ENCODE data around the gene SIT1.
"Not testable (repeated sequence)": the region's sequence is repeated elsewhere in the genome, so short reads cannot be mapped to it uniquely, and the experiment has no call there.

SIT1 gene

GRCh38 chr9:35661756-35662350 lies 11.1 kb upstream of the SIT1 start:
- no peak for DNase-seq (ENCODE audit: extremely low read depth in 1 of 2, low read depth in 1 of 2)

- no peak for DNase-seq (ENCODE audit: extremely low read depth in 1 of 2, low read depth in 1 of 2)
Measured at GRCh38 chr9:35660966-35661415, 10.3 kb upstream of the SIT1 start.

GRCh38 chr9:35659340-35659739 lies 8.6 kb upstream of the SIT1 start:
- DNase-seq (ENCODE audit: extremely low read depth in 1 of 2, low read depth in 1 of 2) = no peak

- no peak for DNase-seq (ENCODE audit: extremely low read depth in 1 of 2, low read depth in 1 of 2)
Measured at GRCh38 chr9:35658968-35659220, 8.2 kb upstream of the SIT1 start.

GRCh38 chr9:35658137-35658967 lies 7.6 kb upstream of the SIT1 start, which contains the start of gene CCDC107:
TSS of gene CCDC107 (plus strand) at chr9:35658292. CDS start at chr9:35658380, 88 bp downstream.
- peak; percentile 65 to 72 for DNase-seq (ENCODE audit: extremely low read depth in 1 of 2, low read depth in 1 of 2)

GRCh38 chr9:35657546-35658136 lies 6.9 kb upstream of the SIT1 start, which contains the start of gene RMRP:
TSS of gene RMRP (minus strand) at chr9:35658019.
- peak; percentile 90 to 99 for DNase-seq (ENCODE audit: extremely low read depth in 1 of 2, low read depth in 1 of 2)

GRCh38 chr9:35656831-35657545 lies 6.3 kb upstream of the SIT1 start:
- DNase-seq (ENCODE audit: extremely low read depth in 1 of 2, low read depth in 1 of 2) = no peak

- no peak for DNase-seq (ENCODE audit: extremely low read depth in 1 of 2, low read depth in 1 of 2)
Measured at GRCh38 chr9:35656348-35656747, 5.6 kb upstream of the SIT1 start.

GRCh38 chr9:35653611-35654010 lies 2.9 kb upstream of the SIT1 start:
- DNase-seq (ENCODE audit: extremely low read depth in 1 of 2, low read depth in 1 of 2) = no peak

GRCh38 chr9:35652829-35653209 lies 2.1 kb upstream of the SIT1 start:
- no peak for DNase-seq (ENCODE audit: extremely low read depth in 1 of 2, low read depth in 1 of 2)

- DNase-seq (ENCODE audit: extremely low read depth in 1 of 2, low read depth in 1 of 2) = no peak
Measured at GRCh38 chr9:35651956-35652828, 1.5 kb upstream of the SIT1 start.

- no peak for DNase-seq (ENCODE audit: extremely low read depth in 1 of 2, low read depth in 1 of 2)
Measured at GRCh38 chr9:35649431-35650340, 1.0 kb downstream of the SIT1 start.

- DNase-seq (ENCODE audit: extremely low read depth in 1 of 2, low read depth in 1 of 2) = peak; percentile 79 to 82
Measured at GRCh38 chr9:35646533-35647265, 4.0 kb downstream of the SIT1 start.

- no peak for DNase-seq (ENCODE audit: extremely low read depth in 1 of 2, low read depth in 1 of 2)
Measured at GRCh38 chr9:35646153-35646532, 4.6 kb downstream of the SIT1 start.

- not testable (repeated sequence) for DNase-seq (ENCODE audit: extremely low read depth in 1 of 2, low read depth in 1 of 2)
Measured at GRCh38 chr9:35645736-35646135, 5.0 kb downstream of the SIT1 start.

GRCh38 chr9:35643046-35643445 lies 7.7 kb downstream of the SIT1 start:
- DNase-seq (ENCODE audit: extremely low read depth in 1 of 2, low read depth in 1 of 2) = no peak

- DNase-seq (ENCODE audit: extremely low read depth in 1 of 2, low read depth in 1 of 2) = not testable (repeated sequence)
Measured at GRCh38 chr9:35641478-35641877, 9.3 kb downstream of the SIT1 start.

GRCh38 chr9:35640431-35640830 lies 10.3 kb downstream of the SIT1 start:
- DNase-seq (ENCODE audit: extremely low read depth in 1 of 2, low read depth in 1 of 2) = not testable (repeated sequence)

- no peak for DNase-seq (ENCODE audit: extremely low read depth in 1 of 2, low read depth in 1 of 2)
Measured at GRCh38 chr9:35639631-35640030, 11.1 kb downstream of the SIT1 start.
